ENCODE measurements around the gene PI16. TPM values are rescaled to one million over a fixed set of nuclear protein-coding genes. Genes with fewer than 3 reads are reported as not detected.

Gene PI16
- polyA plus RNA-seq, 1 donor (not counting 4 experiments of a cell fraction or from before 2014, with no cell fraction given) = not detected

DNA sequence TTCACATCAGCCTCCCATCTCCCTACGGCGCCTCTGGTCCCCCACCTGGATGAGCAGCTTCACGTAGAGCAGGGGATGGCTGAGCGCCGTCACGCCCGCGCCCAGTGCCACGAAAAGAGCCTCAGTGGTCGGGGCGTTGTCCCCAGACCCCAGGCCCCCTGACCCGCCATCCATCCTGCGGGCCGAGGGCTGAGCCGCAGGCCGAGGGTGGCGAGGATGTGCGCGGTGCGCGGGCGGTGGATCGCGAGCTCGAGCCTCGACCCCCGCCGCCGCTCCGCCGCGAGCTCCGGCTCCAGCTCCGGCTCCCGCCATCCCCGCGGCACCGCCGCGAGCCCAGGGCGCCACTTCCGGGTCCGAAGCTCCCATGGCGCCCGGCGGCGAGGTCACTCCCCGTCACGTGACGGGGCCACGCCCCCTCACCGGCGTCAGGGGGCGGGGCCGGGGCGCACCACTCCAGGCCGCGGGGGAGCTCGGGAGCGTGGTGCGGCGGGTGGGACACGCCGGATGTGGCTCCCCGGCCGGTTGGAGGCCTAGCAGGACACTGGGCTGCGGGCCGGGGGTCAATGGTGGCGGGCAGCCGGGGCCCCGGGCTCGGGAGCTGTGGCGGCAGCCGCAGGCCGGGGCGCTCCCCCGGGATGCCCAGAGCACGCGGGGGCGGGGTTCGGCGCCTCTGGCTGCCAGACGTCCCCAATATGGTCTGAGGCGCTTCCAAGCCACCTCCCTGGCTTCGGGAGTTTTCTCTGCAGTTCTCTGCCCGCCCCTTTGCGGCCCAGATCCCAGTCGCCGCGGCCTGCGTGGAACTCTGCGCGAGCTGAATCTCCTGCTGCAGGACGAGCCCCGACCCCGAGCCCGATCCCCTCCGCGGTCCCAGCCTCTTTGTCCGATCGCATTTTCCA is 31.5 kb downstream of the PI16 start, which contains the start of gene MTCH1:
Gene MTCH1 (minus strand): TSS at position 389 of the 896 bp plus-strand sequence. CDS start 23 bp downstream, at position 366.
- Histone ChIP-seq H3K4me1 (ENCODE audit: control insufficient read depth, extremely low read depth, insufficient read depth, low read length) (peaks cover 18% of the 10 kb centered on the region), H3K9me1 (ENCODE audit: control insufficient read depth, extremely low read depth, insufficient read depth, low read length) (no peaks in the 10 kb centered on the region), H3K79me2 (ENCODE audit: control insufficient read depth, insufficient read depth, low read length) (peaks cover 46% of the 10 kb centered on the region), H3K4me2 (ENCODE audit: control insufficient read depth, extremely low read depth, insufficient read depth, low read depth, low read length) (peak within 1 kb of the TSS; percentile 84), H3K9me3 (ENCODE audit: control insufficient read depth, low read depth, low read length) (no peaks in the 10 kb centered on the region), H3K27me3 (ENCODE audit: control insufficient read depth, extremely low read depth, insufficient read depth, low read length) (peaks cover 9% of the 10 kb centered on the region), H3K36me3 (ENCODE audit: control insufficient read depth in 2 of 2, extremely low read depth in 1 of 2, insufficient read depth in 2 of 2, low read length in 2 of 2) (peaks cover 0 to 5% of the 10 kb centered on the region in 2 experiments), H3K4me3 (ENCODE audit: control insufficient read depth in 2 of 3, extremely low read depth in 1 of 3, insufficient read depth in 2 of 3, low read depth in 1 of 3, low read length in 3 of 3) (peak within 1 kb of the TSS; percentile 73 to 99 (median 81)), H2AFZ (ENCODE audit: control insufficient read depth, low read length) (peak within 1 kb of the TSS; percentile 88), H3K9ac (ENCODE audit: control insufficient read depth, extremely low read depth, insufficient read depth, low read length) (peak within 1 kb of the TSS; percentile 82), H4K20me1 (ENCODE audit: control insufficient read depth, extremely low read depth, insufficient read depth, low read length) (peaks cover 11% of the 10 kb centered on the region), H3K27ac (ENCODE audit: control insufficient read depth, insufficient read depth, low read length) (peak within 1 kb of the TSS; percentile 72)
- no peak for TF ChIP-seq EZH2 (IDR thresholded peaks at IDR 0.05; ENCODE audit: low read length)
- TF ChIP-seq, protein P1, sequence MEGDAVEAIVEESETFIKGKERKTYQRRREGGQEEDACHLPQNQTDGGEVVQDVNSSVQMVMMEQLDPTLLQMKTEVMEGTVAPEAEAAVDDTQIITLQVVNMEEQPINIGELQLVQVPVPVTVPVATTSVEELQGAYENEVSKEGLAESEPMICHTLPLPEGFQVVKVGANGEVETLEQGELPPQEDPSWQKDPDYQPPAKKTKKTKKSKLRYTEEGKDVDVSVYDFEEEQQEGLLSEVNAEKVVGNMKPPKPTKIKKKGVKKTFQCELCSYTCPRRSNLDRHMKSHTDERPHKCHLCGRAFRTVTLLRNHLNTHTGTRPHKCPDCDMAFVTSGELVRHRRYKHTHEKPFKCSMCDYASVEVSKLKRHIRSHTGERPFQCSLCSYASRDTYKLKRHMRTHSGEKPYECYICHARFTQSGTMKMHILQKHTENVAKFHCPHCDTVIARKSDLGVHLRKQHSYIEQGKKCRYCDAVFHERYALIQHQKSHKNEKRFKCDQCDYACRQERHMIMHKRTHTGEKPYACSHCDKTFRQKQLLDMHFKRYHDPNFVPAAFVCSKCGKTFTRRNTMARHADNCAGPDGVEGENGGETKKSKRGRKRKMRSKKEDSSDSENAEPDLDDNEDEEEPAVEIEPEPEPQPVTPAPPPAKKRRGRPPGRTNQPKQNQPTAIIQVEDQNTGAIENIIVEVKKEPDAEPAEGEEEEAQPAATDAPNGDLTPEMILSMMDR (optimal IDR thresholded peaks at IDR 0.05 in 1 of 3, IDR thresholded peaks at IDR 0.05 in 1 of 3, conservative IDR thresholded peaks at IDR 0.05 in 1 of 3; ENCODE audit: extremely low read depth in 1 of 3, insufficient read depth in 2 of 3, low read length in 3 of 3) = no peak
- dilution Hi-C loops (cut with MboI; ENCODE audit: extremely low pct_ligation_motif_present, low sequenced_read_pairs) = no loop called here
- DNase-seq (ENCODE audit: low read depth, low spot score) (no peak), FAIRE-seq (no peak)

DNA sequence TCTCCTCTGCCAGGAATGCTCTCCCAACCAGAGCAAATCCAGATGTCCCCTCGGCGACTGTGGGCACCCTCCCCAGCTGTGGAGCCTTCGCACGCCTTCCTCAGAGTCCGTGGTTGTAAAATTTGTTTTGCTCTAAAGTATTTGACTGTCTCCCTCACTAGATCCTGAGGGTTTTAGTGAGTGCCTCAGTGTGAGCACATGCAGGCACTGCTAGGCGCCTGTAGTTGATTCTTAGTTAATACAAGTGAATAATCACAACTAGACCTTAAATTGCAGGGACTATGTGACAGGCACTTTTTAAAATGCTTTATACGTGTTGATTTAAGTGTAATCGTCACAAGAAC is 32.1 kb downstream of the PI16 start:
- dilution Hi-C loops (cut with MboI; ENCODE audit: extremely low pct_ligation_motif_present, low sequenced_read_pairs) = no loop called here
- peak overlapping the region; percentile 88 for H2AFZ ChIP-seq (ENCODE audit: control insufficient read depth, low read length)
- peaks cover 40% of the 10 kb centered on the region for H3K79me2 ChIP-seq (ENCODE audit: control insufficient read depth, insufficient read depth, low read length)

More for the DNA sequence above, 32.1 kb downstream of the PI16 start:
- H3K9me3 ChIP-seq (ENCODE audit: control insufficient read depth, low read depth, low read length) = no peaks in the 10 kb centered on the region
- H3K27ac ChIP-seq (ENCODE audit: control insufficient read depth, insufficient read depth, low read length) = peak overlapping the region; percentile 72
- no peak for DNase-seq (ENCODE audit: low read depth, low spot score)
- H3K4me3 ChIP-seq (ENCODE audit: control insufficient read depth in 2 of 3, extremely low read depth in 1 of 3, insufficient read depth in 2 of 3, low read depth in 1 of 3, low read length in 3 of 3) = peak overlapping the region; percentile 69 to 99 (median 81)
- peak overlapping the region; percentile 84 for H3K4me2 ChIP-seq (ENCODE audit: control insufficient read depth, extremely low read depth, insufficient read depth, low read depth, low read length)
- H3K9me1 ChIP-seq (ENCODE audit: control insufficient read depth, extremely low read depth, insufficient read depth, low read length) = no peaks in the 10 kb centered on the region
- H4K20me1 ChIP-seq (ENCODE audit: control insufficient read depth, extremely low read depth, insufficient read depth, low read length) = peaks cover 11% of the 10 kb centered on the region
- peak overlapping the region; percentile 82 for H3K9ac ChIP-seq (ENCODE audit: control insufficient read depth, extremely low read depth, insufficient read depth, low read length)
- H3K27me3 ChIP-seq (ENCODE audit: control insufficient read depth, extremely low read depth, insufficient read depth, low read length) = peaks cover 10% of the 10 kb centered on the region
- H3K36me3 ChIP-seq (ENCODE audit: control insufficient read depth in 2 of 2, extremely low read depth in 1 of 2, insufficient read depth in 2 of 2, low read length in 2 of 2) = peaks cover 0 to 3% of the 10 kb centered on the region in 2 experiments
- peaks cover 18% of the 10 kb centered on the region for H3K4me1 ChIP-seq (ENCODE audit: control insufficient read depth, extremely low read depth, insufficient read depth, low read length)
- TF ChIP-seq EZH2 (IDR thresholded peaks at IDR 0.05; ENCODE audit: low read length) = no peak
- TF ChIP-seq, protein P1 (optimal IDR thresholded peaks at IDR 0.05 in 1 of 3, IDR thresholded peaks at IDR 0.05 in 1 of 3, conservative IDR thresholded peaks at IDR 0.05 in 1 of 3; ENCODE audit: extremely low read depth in 1 of 3, insufficient read depth in 2 of 3, low read length in 3 of 3) = no peak
- no peak for FAIRE-seq

All from keratinocyte (primary cell).